HepG2 (cell line): ENCODE data around the gene MTX1. TPM values are rescaled to one million over a fixed set of nuclear protein-coding genes. Genes with fewer than 3 reads are reported as not detected.
A peak's percentile ranks its signal among the peaks of the same experiment; 100 is the strongest.

Experiments used
- ARID2 ChIP-seq: sonication (generic); formaldehyde crosslinking; IDR thresholded peaks from 2 replicates; pipeline ENCODE4 v1.8.1; 2022; ENCODE audit warnings: mild to moderate bottlenecking, missing genetic modification reagents, borderline replicate concordance
- DPF2 ChIP-seq: sonication (generic); formaldehyde crosslinking; IDR thresholded peaks from 2 replicates; pipeline ENCODE4 v1.4.0; 2020; ENCODE audit warnings: mild to moderate bottlenecking, low read depth, missing genetic modification reagents, borderline replicate concordance
- EZH2 ChIP-seq: conservative IDR thresholded peaks from 2 replicates; pipeline ENCODE4 v1.6.1; 2012; ENCODE audit warnings: mild to moderate bottlenecking, low read depth, low read length, moderate library complexity
- GATA4 ChIP-seq: sonication (generic); IDR thresholded peaks from 2 replicates; pipeline ENCODE4 v1.6.1; 2016; ENCODE audit warnings: antibody characterized with exemption, low read depth, borderline replicate concordance
- TCF7 ChIP-seq: sonication (generic); IDR thresholded peaks from 2 replicates; pipeline ENCODE4 v1.6.1; 2016; ENCODE audit warnings: antibody characterized with exemption, low read depth
- ZMAT3 ChIP-seq: sonication (generic); formaldehyde crosslinking; conservative IDR thresholded peaks from 2 replicates; pipeline ENCODE4 v1.7.0; 2021; ENCODE audit warnings: missing genetic modification reagents
- ZNF367 ChIP-seq: sonication (generic); formaldehyde crosslinking; IDR thresholded peaks from 2 replicates; pipeline ENCODE4 v1.4.0; 2020; ENCODE audit warnings: missing genetic modification reagents, borderline replicate concordance
- ZNF546 ChIP-seq: sonication (generic); formaldehyde crosslinking; conservative IDR thresholded peaks from 2 replicates; pipeline ENCODE4 v1.8.1; 2023; ENCODE audit warnings: mild to moderate bottlenecking, missing genetic modification reagents
- ZNF737 ChIP-seq: sonication (generic); formaldehyde crosslinking; IDR thresholded peaks from 2 replicates; pipeline ENCODE4 v1.5.0; 2020; ENCODE audit warnings: missing genetic modification reagents, mild to moderate bottlenecking, borderline replicate concordance
- polyA plus RNA-seq, 8 experiments: library from polyadenylated mRNA; depleted of rRNA in 3 of 8; stranded (reverse) in 7 of 8; unstranded in 1 of 8; fragments of >200 nt; fragmentation: Illumina TruSeq in 4 of 8; extraction: Trizol in 4 of 8; gene quantifications; 2 replicates each; pipeline versions ENCODE4 v1.2.1 to v1.2.3, GENCODE V29; 2011 to 2016; ENCODE audit warnings: low read depth in 4 of 8, missing spikeins in 1 of 8, mixed read lengths in 1 of 8; ENCODE audit not compliant: insufficient read depth in 1 of 8
- total RNA-seq, 5 experiments: library from RNA; depleted of rRNA; stranded (reverse); fragments of >200 nt; fragmentation: Illumina TruSeq; extraction: Trizol; gene quantifications; 2 replicates each; pipeline ENCODE4 v1.2.3, GENCODE V29; 2016; ENCODE audit warnings: low read depth in 1 of 5
- TF ChIP-seq, protein P1 (sequence below): sonication (generic); formaldehyde crosslinking; IDR thresholded peaks from 2 replicates; pipeline ENCODE4 v1.5.0; 2020; ENCODE audit warnings: missing genetic modification reagents
- TF ChIP-seq, protein P2 (sequence below): sonication (generic); formaldehyde crosslinking; IDR thresholded peaks from 2 replicates; pipeline ENCODE4 v1.9.0; 2022; ENCODE audit warnings: low read depth, missing genetic modification reagents
- TF ChIP-seq, protein P3 (sequence below): sonication (generic); formaldehyde crosslinking; IDR thresholded peaks from 2 replicates; pipeline ENCODE4 v1.5.0; 2020; ENCODE audit warnings: mild to moderate bottlenecking, missing genetic modification reagents
- TF ChIP-seq, protein P4 (sequence below): sonication (generic); formaldehyde crosslinking; IDR thresholded peaks from 2 replicates; pipeline ENCODE4 v1.4.0; 2020; ENCODE audit warnings: missing genetic modification reagents, borderline replicate concordance
- TF ChIP-seq, protein P5 (sequence below), 2 experiments: sonication (generic) in 1 of 2; formaldehyde crosslinking in 1 of 2; IDR thresholded peaks; 2 replicates each; pipeline versions ENCODE4 v1.4.0 to v1.6.1; 2018 to 2020; ENCODE audit warnings: missing genetic modification reagents in 2 of 2, borderline replicate concordance in 1 of 2, low read depth in 1 of 2, mild to moderate bottlenecking in 1 of 2, missing biosample characterization in 1 of 2

The MTX1 gene
- total and polyA plus RNA-seq, 2 of the 13 experiments (the other 11 are each of a cell fraction or from before 2014, with no cell fraction given) = 64.5 to 72.6 TPM

DNA sequence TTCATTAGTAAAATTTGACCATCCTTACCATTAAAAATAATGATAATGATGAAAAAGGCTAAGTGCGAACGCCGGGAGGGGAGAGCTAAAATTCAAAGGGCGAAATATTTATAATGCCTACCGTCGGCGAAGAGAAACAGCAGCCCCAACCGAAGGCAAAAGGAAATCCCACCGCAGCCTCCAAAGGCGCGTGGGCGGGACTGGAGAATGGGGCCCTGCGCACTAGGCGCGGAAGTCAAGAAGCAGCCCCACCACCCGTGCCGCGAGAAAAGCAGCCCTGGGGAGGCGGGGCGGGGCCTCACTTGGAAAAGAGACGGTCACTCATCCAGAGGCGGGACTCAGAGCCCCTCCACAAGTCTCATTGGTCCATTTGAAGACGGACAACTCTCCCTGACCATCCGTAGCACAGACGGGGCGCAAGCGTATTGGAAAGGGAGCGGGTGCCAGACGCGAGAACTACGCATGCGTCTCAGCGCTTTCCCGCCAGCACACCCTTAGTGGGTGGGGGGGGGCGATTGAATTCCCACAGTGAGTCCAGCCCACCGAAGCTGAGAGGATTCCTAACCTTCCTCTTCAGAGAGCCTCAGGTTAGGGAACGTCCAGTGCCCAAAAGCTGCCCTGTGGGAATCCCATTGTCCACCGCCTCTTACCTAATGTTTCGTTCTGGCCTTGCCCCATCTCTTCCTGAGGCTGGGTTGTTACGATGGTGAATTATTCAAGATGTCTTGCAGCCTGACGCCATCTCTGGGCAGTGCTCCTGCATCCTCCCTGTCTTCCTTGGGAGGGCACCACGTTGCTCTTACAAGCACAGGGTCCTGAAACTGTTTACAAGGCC lies 19.0 kb downstream of the MTX1 start (continued):
- TF ChIP-seq ZNF546 (no peak; the same call in 1 of the 2 replicates), ZNF367 (CRISPR knock-in tag) (peak; percentile 71; the same call in 1 of the 2 replicates), EZH2 (no peak), ZMAT3 (no peak), TCF7 (no peak), DPF2 (CRISPR knock-in tag) (no peak), GATA4 (no peak; the same call in 1 of the 2 replicates), ZNF737 (no peak), ARID2 (CRISPR knock-in tag) (no peak)
- TF ChIP-seq, protein P1, sequence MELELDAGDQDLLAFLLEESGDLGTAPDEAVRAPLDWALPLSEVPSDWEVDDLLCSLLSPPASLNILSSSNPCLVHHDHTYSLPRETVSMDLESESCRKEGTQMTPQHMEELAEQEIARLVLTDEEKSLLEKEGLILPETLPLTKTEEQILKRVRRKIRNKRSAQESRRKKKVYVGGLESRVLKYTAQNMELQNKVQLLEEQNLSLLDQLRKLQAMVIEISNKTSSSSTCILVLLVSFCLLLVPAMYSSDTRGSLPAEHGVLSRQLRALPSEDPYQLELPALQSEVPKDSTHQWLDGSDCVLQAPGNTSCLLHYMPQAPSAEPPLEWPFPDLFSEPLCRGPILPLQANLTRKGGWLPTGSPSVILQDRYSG = no peak
- TF ChIP-seq, protein P2, sequence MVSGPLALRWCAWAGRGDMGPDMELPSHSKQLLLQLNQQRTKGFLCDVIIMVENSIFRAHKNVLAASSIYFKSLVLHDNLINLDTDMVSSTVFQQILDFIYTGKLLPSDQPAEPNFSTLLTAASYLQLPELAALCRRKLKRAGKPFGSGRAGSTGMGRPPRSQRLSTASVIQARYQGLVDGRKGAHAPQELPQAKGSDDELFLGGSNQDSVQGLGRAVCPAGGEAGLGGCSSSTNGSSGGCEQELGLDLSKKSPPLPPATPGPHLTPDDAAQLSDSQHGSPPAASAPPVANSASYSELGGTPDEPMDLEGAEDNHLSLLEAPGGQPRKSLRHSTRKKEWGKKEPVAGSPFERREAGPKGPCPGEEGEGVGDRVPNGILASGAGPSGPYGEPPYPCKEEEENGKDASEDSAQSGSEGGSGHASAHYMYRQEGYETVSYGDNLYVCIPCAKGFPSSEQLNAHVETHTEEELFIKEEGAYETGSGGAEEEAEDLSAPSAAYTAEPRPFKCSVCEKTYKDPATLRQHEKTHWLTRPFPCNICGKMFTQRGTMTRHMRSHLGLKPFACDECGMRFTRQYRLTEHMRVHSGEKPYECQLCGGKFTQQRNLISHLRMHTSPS (CRISPR knock-in tag) = no peak
- TF ChIP-seq, protein P3, sequence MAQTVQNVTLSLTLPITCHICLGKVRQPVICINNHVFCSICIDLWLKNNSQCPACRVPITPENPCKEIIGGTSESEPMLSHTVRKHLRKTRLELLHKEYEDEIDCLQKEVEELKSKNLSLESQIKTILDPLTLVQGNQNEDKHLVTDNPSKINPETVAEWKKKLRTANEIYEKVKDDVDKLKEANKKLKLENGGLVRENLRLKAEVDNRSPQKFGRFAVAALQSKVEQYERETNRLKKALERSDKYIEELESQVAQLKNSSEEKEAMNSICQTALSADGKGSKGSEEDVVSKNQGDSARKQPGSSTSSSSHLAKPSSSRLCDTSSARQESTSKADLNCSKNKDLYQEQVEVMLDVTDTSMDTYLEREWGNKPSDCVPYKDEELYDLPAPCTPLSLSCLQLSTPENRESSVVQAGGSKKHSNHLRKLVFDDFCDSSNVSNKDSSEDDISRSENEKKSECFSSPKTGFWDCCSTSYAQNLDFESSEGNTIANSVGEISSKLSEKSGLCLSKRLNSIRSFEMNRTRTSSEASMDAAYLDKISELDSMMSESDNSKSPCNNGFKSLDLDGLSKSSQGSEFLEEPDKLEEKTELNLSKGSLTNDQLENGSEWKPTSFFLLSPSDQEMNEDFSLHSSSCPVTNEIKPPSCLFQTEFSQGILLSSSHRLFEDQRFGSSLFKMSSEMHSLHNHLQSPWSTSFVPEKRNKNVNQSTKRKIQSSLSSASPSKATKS (CRISPR knock-in tag) = no peak
- TF ChIP-seq, protein P4, sequence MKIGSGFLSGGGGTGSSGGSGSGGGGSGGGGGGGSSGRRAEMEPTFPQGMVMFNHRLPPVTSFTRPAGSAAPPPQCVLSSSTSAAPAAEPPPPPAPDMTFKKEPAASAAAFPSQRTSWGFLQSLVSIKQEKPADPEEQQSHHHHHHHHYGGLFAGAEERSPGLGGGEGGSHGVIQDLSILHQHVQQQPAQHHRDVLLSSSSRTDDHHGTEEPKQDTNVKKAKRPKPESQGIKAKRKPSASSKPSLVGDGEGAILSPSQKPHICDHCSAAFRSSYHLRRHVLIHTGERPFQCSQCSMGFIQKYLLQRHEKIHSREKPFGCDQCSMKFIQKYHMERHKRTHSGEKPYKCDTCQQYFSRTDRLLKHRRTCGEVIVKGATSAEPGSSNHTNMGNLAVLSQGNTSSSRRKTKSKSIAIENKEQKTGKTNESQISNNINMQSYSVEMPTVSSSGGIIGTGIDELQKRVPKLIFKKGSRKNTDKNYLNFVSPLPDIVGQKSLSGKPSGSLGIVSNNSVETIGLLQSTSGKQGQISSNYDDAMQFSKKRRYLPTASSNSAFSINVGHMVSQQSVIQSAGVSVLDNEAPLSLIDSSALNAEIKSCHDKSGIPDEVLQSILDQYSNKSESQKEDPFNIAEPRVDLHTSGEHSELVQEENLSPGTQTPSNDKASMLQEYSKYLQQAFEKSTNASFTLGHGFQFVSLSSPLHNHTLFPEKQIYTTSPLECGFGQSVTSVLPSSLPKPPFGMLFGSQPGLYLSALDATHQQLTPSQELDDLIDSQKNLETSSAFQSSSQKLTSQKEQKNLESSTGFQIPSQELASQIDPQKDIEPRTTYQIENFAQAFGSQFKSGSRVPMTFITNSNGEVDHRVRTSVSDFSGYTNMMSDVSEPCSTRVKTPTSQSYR (CRISPR knock-in tag) = peak; percentile 19; the same call in 1 of the 2 replicates
- TF ChIP-seq, protein P5, sequence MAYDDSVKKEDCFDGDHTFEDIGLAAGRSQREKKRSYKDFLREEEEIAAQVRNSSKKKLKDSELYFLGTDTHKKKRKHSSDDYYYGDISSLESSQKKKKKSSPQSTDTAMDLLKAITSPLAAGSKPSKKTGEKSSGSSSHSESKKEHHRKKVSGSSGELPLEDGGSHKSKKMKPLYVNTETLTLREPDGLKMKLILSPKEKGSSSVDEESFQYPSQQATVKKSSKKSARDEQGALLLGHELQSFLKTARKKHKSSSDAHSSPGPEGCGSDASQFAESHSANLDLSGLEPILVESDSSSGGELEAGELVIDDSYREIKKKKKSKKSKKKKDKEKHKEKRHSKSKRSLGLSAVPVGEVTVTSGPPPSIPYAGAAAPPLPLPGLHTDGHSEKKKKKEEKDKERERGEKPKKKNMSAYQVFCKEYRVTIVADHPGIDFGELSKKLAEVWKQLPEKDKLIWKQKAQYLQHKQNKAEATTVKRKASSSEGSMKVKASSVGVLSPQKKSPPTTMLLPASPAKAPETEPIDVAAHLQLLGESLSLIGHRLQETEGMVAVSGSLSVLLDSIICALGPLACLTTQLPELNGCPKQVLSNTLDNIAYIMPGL (CRISPR knock-in tag; IDR thresholded peaks at IDR 0.05; ENCODE audit: borderline replicate concordance in 1 of 2, low read depth in 1 of 2) = peak; percentile 23 to 36; a peak in 1 of 4 replicates
